Esophagus muscularis mucosa (tissue), 4 donors: ENCODE data around the gene CLGN.

ENCODE experiments used
- EP300 ChIP-seq: sonication (generic); formaldehyde crosslinking; IDR thresholded peaks from one replicate; pipeline ENCODE4 v1.6.1; 2017; ENCODE audit warnings: antibody characterized with exemption
- POLR2A ChIP-seq: fragments of 450-650 bp; IDR thresholded peaks from one replicate; pipeline ENCODE4 v1.6.1; 2017; ENCODE audit warnings: antibody characterized with exemption, moderate library complexity, mild to moderate bottlenecking, low read depth
- TF ChIP-seq, protein P1 (sequence below), 3 experiments: fragments of 200-600 bp in 2 of 3; fragments of 450-650 bp in 1 of 3; sonication (generic) in 2 of 3; IDR thresholded peaks; one replicate each; pipeline ENCODE4 v1.5.1; 2017 to 2019; ENCODE audit warnings: antibody characterized with exemption in 3 of 3, mild to moderate bottlenecking in 2 of 3, moderate library complexity in 1 of 3

DNA sequence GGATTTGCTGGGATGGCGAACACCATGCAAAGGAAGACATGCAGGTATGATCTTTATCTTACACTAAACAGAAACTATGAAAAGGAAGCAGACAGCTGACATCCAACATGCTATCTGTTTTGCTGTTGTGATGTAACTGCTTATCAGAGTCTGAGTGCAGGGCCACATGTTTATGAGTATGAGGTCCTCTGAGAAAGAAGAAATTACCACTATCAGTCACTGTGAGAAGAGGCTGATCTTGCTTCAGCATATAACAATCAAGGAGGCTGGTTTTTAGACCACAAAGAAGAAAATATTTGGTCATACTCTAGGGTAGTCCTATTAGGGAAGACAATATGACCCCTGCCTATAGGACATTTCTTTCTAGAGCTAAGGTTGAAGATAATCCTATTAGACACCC lies 18.5 kb downstream of the CLGN start:
- TF ChIP-seq, protein P1, sequence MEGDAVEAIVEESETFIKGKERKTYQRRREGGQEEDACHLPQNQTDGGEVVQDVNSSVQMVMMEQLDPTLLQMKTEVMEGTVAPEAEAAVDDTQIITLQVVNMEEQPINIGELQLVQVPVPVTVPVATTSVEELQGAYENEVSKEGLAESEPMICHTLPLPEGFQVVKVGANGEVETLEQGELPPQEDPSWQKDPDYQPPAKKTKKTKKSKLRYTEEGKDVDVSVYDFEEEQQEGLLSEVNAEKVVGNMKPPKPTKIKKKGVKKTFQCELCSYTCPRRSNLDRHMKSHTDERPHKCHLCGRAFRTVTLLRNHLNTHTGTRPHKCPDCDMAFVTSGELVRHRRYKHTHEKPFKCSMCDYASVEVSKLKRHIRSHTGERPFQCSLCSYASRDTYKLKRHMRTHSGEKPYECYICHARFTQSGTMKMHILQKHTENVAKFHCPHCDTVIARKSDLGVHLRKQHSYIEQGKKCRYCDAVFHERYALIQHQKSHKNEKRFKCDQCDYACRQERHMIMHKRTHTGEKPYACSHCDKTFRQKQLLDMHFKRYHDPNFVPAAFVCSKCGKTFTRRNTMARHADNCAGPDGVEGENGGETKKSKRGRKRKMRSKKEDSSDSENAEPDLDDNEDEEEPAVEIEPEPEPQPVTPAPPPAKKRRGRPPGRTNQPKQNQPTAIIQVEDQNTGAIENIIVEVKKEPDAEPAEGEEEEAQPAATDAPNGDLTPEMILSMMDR (IDR thresholded peaks at IDR 0.05) = no peak
- no peak for TF ChIP-seq POLR2A
- no peak for TF ChIP-seq EP300
